Left lung (tissue), 10 donors: ENCODE measurements around the gene RBMS2. TPM values are rescaled to one million over a fixed set of nuclear protein-coding genes. Genes with fewer than 3 reads are reported as not detected.

Experiments used
- ATAC-seq: fragments of 200-7000 bp; cut with Tn5 transposase; one replicate; pipeline ENCODE4 v1.9.1; 2020; ENCODE audit warnings: moderate library complexity
- DNase-seq, 4 donors: peaks; one replicate each; pipeline ENCODE4 v3.0.0-alpha.2; 2013 to 2020
- H3K27ac ChIP-seq, 2 donors: fragments of 200-600 bp; sonication (generic) in 1 of 2; one replicate each; pipeline versions ENCODE4 v1.5.0 to v1.8.0; 2020 to 2021
- H3K27me3 ChIP-seq, 2 donors: fragments of 200-600 bp; sonication (generic) in 1 of 2; one replicate each; pipeline versions ENCODE4 v1.5.0 to v1.8.0; 2020 to 2021
- H3K36me3 ChIP-seq, 2 donors: fragments of 200-600 bp; sonication (generic) in 1 of 2; one replicate each; pipeline versions ENCODE4 v1.5.0 to v1.8.0; 2020 to 2021
- H3K4me1 ChIP-seq, 2 donors: fragments of 200-600 bp; one replicate each; pipeline ENCODE4 v1.8.0; 2021
- H3K4me3 ChIP-seq, 2 donors: fragments of 200-600 bp; sonication (generic) in 1 of 2; one replicate each; pipeline versions ENCODE4 v1.5.0 to v1.8.0; 2020 to 2021; ENCODE audit warnings: mild to moderate bottlenecking in 1 of 2
- H3K9me3 ChIP-seq, 2 donors: fragments of 200-600 bp; sonication (generic) in 1 of 2; one replicate each; pipeline versions ENCODE4 v1.5.0 to v1.8.0; 2020 to 2021
- intact Hi-C, 2 donors: fragments of 100-400 bp; cut with DNase I; formaldehyde crosslinking; loops; one replicate each; pipeline versions ENCODE4 v1.11.2 to v1.14.2; 2022
- polyA plus RNA-seq, 6 donors: library from polyadenylated mRNA; unstranded; fragments of 120-200 nt; gene quantifications; one replicate each; pipeline ENCODE4 v1.2.1, GENCODE V29; 2013; ENCODE audit not compliant: insufficient read length in 6 of 6
- total RNA-seq, 2 donors: library from RNA; stranded (reverse); fragmentation: NEBNext Ultra II Directional; extraction: Animal tissue kit (Norgen Biotek cat#: 25700); gene quantifications; one replicate each; pipeline ENCODE4 v1.2.1, GENCODE V29; 2021
- TF ChIP-seq, protein P1 (sequence below), 2 donors: fragments of 200-600 bp; sonication (generic) in 1 of 2; IDR thresholded peaks; one replicate each; pipeline versions ENCODE4 v1.5.0 to v1.8.0; 2021; ENCODE audit warnings: antibody characterized with exemption in 2 of 2
- donor health status: DM: no; HTN: yes; CAD: no.
- donor health status: DM: no; HTN: no; CAD: no.

The RBMS2 gene
- total and polyA plus RNA-seq, 8 donors = 49.0 to 113 (median 69.1) TPM

DNA sequence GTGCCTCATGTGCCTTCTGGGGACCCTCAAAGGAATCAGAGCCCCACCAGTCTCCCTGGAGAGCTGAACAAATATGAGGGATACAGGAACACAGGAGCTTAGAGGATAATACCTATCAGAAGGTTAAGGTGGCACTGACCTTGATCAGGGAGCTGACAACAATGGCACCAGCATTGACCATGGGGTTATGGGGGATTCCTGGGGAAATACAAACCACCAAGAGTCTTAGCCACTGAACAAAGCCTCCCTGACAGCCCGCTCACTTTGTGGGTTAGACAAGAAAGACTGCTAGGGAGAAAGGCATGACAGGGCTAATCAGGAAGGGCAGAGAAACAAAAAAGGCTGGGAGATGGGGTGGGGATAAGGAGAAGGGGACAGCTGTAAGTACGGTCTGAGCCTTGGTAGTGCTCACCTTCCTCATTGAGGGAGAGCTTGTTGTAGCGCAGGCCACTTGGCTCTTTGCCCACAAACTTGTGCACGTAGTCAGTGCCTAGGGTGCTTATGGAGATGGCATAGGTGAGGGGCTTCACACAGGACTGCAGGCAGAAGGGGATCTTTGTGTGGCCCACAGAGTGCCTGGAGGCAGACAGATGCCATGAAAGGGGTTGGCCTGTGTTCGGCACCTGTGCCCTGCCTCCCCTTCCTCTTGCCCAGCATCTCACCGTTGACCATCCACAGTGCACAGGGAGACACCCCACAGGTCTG is 43.9 kb upstream of the RBMS2 start:
- DNase-seq (no peak), ATAC-seq (no peak)
- Histone ChIP-seq H3K9me3 (no peaks in the 10 kb centered on the region), H3K36me3 (peaks cover 0 to 6% of the 10 kb centered on the region in 2 donors), H3K27me3 (no peaks in the 10 kb centered on the region), H3K4me3 (no peak overlapping the region), H3K27ac (no peak overlapping the region), H3K4me1 (no peaks in the 10 kb centered on the region)
- TF ChIP-seq, protein P1, sequence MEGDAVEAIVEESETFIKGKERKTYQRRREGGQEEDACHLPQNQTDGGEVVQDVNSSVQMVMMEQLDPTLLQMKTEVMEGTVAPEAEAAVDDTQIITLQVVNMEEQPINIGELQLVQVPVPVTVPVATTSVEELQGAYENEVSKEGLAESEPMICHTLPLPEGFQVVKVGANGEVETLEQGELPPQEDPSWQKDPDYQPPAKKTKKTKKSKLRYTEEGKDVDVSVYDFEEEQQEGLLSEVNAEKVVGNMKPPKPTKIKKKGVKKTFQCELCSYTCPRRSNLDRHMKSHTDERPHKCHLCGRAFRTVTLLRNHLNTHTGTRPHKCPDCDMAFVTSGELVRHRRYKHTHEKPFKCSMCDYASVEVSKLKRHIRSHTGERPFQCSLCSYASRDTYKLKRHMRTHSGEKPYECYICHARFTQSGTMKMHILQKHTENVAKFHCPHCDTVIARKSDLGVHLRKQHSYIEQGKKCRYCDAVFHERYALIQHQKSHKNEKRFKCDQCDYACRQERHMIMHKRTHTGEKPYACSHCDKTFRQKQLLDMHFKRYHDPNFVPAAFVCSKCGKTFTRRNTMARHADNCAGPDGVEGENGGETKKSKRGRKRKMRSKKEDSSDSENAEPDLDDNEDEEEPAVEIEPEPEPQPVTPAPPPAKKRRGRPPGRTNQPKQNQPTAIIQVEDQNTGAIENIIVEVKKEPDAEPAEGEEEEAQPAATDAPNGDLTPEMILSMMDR (IDR thresholded peaks at IDR 0.05) = no peak
- intact Hi-C loops = no loop called here

DNA sequence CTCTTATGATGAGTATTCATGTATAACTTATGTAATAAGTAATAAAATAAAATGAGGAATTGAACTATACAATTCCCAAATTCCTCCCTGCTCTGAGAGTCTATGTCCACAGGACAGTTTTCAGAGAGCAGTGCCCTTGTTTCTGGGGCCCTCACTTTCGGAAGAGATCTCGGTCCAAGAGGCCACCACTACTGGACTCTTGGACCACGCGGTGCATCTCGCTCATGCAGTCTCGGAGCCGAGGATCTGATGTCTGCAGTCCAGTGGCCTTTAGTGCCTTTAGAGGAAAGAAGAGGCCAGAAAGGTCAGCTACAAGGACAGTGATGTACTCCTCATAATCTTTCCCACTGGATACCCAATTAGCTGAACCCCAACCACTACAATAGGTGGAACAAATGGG is 42.0 kb upstream of the RBMS2 start:
- Histone ChIP-seq H3K9me3 (no peaks in the 10 kb centered on the region), H3K36me3 (no peaks in the 10 kb centered on the region), H3K4me1 (no peaks in the 10 kb centered on the region), H3K4me3 (no peak overlapping the region), H3K27me3 (no peaks in the 10 kb centered on the region), H3K27ac (no peak overlapping the region)
- DNase-seq (no peak), ATAC-seq (no peak)
- intact Hi-C loops = no loop called here
- TF ChIP-seq, protein P1 (IDR thresholded peaks at IDR 0.05) = no peak

DNA sequence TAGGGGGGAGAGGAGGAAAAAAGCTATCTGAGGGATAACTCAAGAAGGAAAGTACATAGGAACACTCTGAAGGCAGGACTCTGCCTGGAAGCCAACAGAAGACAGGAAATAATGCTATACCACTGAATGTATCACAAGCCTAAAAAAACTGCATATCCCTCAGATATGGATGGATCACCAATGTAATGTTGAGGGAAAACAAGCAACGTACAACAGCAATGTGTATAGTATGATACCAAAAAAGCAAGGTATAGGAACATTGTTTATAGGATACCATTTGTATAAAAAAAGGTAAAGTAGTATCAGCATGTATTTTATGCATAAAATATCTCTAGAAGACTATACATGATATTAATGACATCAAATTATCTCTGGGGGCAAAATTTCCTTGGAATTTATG is 37.1 kb upstream of the RBMS2 start:
- ATAC-seq = no peak
- intact Hi-C loops = no loop called here
- H3K27me3 ChIP-seq = peaks cover 0 to 28% of the 10 kb centered on the region in 2 donors
- TF ChIP-seq, protein P1 (IDR thresholded peaks at IDR 0.05) = no peak
- H3K36me3 ChIP-seq = no peaks in the 10 kb centered on the region
- H3K9me3 ChIP-seq = no peaks in the 10 kb centered on the region
- peaks cover 0 to 18% of the 10 kb centered on the region in 2 donors for H3K4me1 ChIP-seq
- H3K27ac ChIP-seq = no peak overlapping the region
- H3K4me3 ChIP-seq = no peak overlapping the region
- no peak for DNase-seq

DNA sequence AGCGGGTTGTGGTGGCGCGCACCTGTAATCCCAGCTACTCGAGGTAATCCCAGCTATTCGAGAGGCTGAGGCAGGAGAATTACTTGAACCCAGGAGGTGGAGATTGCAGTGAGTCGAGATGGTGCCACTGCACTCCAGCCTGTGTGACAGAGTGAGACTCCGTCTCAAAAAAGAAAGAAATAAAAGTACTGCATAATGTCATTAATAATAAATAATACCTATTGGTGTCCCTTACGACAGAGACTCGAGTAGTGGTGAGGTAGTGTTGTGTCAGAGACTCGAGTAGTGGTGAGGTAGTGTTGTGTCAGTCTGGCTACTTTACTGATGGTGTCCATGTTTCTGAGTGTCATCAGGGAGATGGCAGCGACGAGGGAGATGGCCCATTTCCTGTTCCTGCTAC is 34.9 kb upstream of the RBMS2 start:
- H3K36me3 ChIP-seq = no peaks in the 10 kb centered on the region
- no peak overlapping the region for H3K27ac ChIP-seq
- H3K4me3 ChIP-seq = no peak overlapping the region
- H3K4me1 ChIP-seq = peaks cover 0 to 18% of the 10 kb centered on the region in 2 donors
- DNase-seq (no peak), ATAC-seq (no peak)
- no peaks in the 10 kb centered on the region for H3K9me3 ChIP-seq
- intact Hi-C loops = no loop called here
- peaks cover 0 to 42% of the 10 kb centered on the region in 2 donors for H3K27me3 ChIP-seq
- TF ChIP-seq, protein P1 (IDR thresholded peaks at IDR 0.05) = no peak

DNA sequence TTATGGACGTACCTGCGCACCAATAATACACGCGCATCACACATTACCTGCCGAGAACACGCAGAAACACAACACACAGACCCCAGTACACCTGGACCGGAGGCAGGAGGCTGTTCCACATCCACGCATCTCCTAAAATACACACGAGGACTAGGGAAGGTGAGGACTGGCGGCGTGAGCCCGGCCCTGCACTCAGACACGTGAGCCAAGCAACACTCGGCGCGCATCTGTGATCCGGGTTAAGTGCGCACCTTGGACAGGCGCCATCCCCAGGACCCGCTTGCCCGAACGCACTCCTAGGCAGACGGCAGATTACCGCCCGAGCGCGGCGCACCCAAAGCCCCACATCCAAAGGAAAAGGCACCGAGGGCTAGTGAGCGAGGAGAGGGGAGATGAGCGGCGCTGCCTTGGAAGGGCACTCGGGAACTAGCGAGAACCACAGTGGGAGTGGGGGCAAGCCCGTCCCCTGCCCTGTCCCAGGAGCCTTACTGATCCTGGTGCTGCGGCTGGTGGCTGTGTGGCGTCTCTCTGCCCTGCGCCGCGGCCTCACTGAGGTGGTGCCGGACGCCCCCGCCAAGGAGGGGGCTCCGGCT is 34.1 kb upstream of the RBMS2 start:
- peak overlapping the region; percentile 13 to 23 for H3K27ac ChIP-seq
- H3K27me3 ChIP-seq = peaks cover 0 to 48% of the 10 kb centered on the region in 2 donors
- TF ChIP-seq, protein P1 (IDR thresholded peaks at IDR 0.05) = no peak
- H3K9me3 ChIP-seq = no peaks in the 10 kb centered on the region
- H3K4me3 ChIP-seq = peak overlapping the region; percentile 53 to 56
- DNase-seq (peak in 3 of 4 donors; percentile 39 to 83 (median 55)), ATAC-seq (peak; percentile 62)
- H3K4me1 ChIP-seq = peaks cover 0 to 18% of the 10 kb centered on the region in 2 donors
- H3K36me3 ChIP-seq = no peaks in the 10 kb centered on the region
- intact Hi-C loops = no loop called here
